H9 (cell line): Measurements from ENCODE around the gene GCNA. TPM values are rescaled to one million over a fixed set of nuclear protein-coding genes. Genes with fewer than 3 reads are reported as not detected.

Source experiments
- DNase-seq: peaks from one replicate; pipeline ENCODE4 v3.0.0-alpha.2; 2017
- H2AFZ ChIP-seq: one replicate; pipeline ENCODE4 v1.6.1; 2013; ENCODE audit warnings: mild to moderate bottlenecking, low read length, control low read depth, moderate library complexity
- H2AK5ac ChIP-seq: 2 replicates; pipeline ENCODE4 v1.6.1; 2013; ENCODE audit warnings: low read length, control low read depth, mixed read lengths; ENCODE audit not compliant: insufficient read length
- H2BK120ac ChIP-seq: one replicate; pipeline ENCODE4 v1.6.1; 2013; ENCODE audit warnings: low read depth, mild to moderate bottlenecking, low read length, control low read depth, inconsistent platforms; ENCODE audit not compliant: poor library complexity, severe bottlenecking
- H2BK12ac ChIP-seq: 2 replicates; pipeline ENCODE4 v1.6.1; 2013; ENCODE audit warnings: low read length, control low read depth, mixed read lengths, low read depth; ENCODE audit not compliant: insufficient read length
- H2BK15ac ChIP-seq: 2 replicates; pipeline ENCODE4 v1.6.1; 2013; ENCODE audit warnings: low read depth, low read length, control low read depth
- H2BK20ac ChIP-seq: one replicate; pipeline ENCODE4 v1.6.1; 2013; ENCODE audit warnings: low read depth, mild to moderate bottlenecking, low read length, control low read depth, inconsistent platforms; ENCODE audit not compliant: poor library complexity, severe bottlenecking
- H2BK5ac ChIP-seq: 2 replicates; pipeline ENCODE4 v1.6.1; 2013; ENCODE audit warnings: low read length, control low read depth, mixed read lengths; ENCODE audit not compliant: insufficient read length
- H3K14ac ChIP-seq: 2 replicates; pipeline ENCODE4 v1.6.1; 2013; ENCODE audit warnings: low read length, control low read depth; ENCODE audit not compliant: insufficient read depth
- H3K18ac ChIP-seq: 2 replicates; pipeline ENCODE4 v1.6.1; 2013; ENCODE audit warnings: low read depth, mild to moderate bottlenecking, mixed read lengths, low read length, control low read depth; ENCODE audit not compliant: insufficient read length
- H3K23ac ChIP-seq: 2 replicates; pipeline ENCODE4 v1.6.1; 2013; ENCODE audit warnings: low read length, control low read depth, mixed read lengths, low read depth; ENCODE audit not compliant: insufficient read length
- H3K23me2 ChIP-seq: 2 replicates; pipeline ENCODE4 v1.6.1; 2013; ENCODE audit warnings: low read depth, mild to moderate bottlenecking, mixed read lengths, low read length, control low read depth; ENCODE audit not compliant: insufficient read length, poor library complexity, severe bottlenecking
- H3K27ac ChIP-seq: 2 replicates; pipeline ENCODE4 v1.5.1; 2013; ENCODE audit warnings: low read length, control low read depth, mixed read lengths, low read depth; ENCODE audit not compliant: insufficient read length
- H3K27me3 ChIP-seq: 2 replicates; pipeline ENCODE4 v1.6.1; 2013; ENCODE audit warnings: low read length, control low read depth, inconsistent platforms; ENCODE audit not compliant: insufficient read depth
- H3K4ac ChIP-seq: 2 replicates; pipeline ENCODE4 v1.6.1; 2013; ENCODE audit warnings: low read depth, mild to moderate bottlenecking, control low read depth, inconsistent platforms, low read length, moderate library complexity
- H3K4me1 ChIP-seq: 2 replicates; pipeline ENCODE4 v1.6.1; 2013; ENCODE audit warnings: low read length, control low read depth, inconsistent platforms; ENCODE audit not compliant: insufficient read depth
- H3K4me2 ChIP-seq: 2 replicates; pipeline ENCODE4 v1.6.1; 2013; ENCODE audit warnings: low read length, control low read depth, mixed read lengths; ENCODE audit not compliant: insufficient read length, insufficient read depth
- H3K56ac ChIP-seq: 2 replicates; pipeline ENCODE4 v1.6.1; 2013; ENCODE audit warnings: low read depth, mild to moderate bottlenecking, mixed read lengths, low read length, control low read depth; ENCODE audit not compliant: insufficient read length
- H3K79me1 ChIP-seq: 2 replicates; pipeline ENCODE4 v1.6.1; 2013; ENCODE audit warnings: low read depth, mild to moderate bottlenecking, moderate library complexity, low read length, control low read depth, inconsistent platforms; ENCODE audit not compliant: insufficient read depth, poor library complexity, severe bottlenecking
- H3K79me2 ChIP-seq: 2 replicates; pipeline ENCODE4 v1.6.1; 2013; ENCODE audit warnings: low read length, control low read depth, inconsistent platforms; ENCODE audit not compliant: insufficient read depth
- H3K9ac ChIP-seq: 2 replicates; pipeline ENCODE4 v1.6.1; 2013; ENCODE audit warnings: low read length, control low read depth, mixed read lengths; ENCODE audit not compliant: insufficient read length; ENCODE audit errors: extremely low read depth
- H3K9me3 ChIP-seq: one replicate; pipeline ENCODE4 v1.6.1; 2013; ENCODE audit warnings: low read depth, low read length, inconsistent platforms; ENCODE audit not compliant: control insufficient read depth
- H3T11ph ChIP-seq: one replicate; pipeline ENCODE4 v1.6.1; 2013; ENCODE audit warnings: mild to moderate bottlenecking, low read length, control low read depth, inconsistent platforms
- H4K20me1 ChIP-seq: one replicate; pipeline ENCODE4 v1.6.1; 2013; ENCODE audit not compliant: control insufficient read depth, insufficient read length, insufficient read depth
- H4K5ac ChIP-seq: 2 replicates; pipeline ENCODE4 v1.6.1; 2013; ENCODE audit warnings: low read depth, mild to moderate bottlenecking, mixed read lengths, low read length, control low read depth; ENCODE audit not compliant: insufficient read length
- H4K8ac ChIP-seq: replicated peaks from 2 replicates; pipeline ENCODE4 v1.6.1; 2013; ENCODE audit warnings: low read length, control low read depth, mixed read lengths, low read depth; ENCODE audit not compliant: insufficient read length
- H4K91ac ChIP-seq: 2 replicates; pipeline ENCODE4 v1.6.1; 2013; ENCODE audit warnings: low read depth, mild to moderate bottlenecking, moderate library complexity, mixed read lengths, low read length, control low read depth; ENCODE audit not compliant: insufficient read length
- H3K27ac Mint-ChIP-seq, 3 experiments: 2 replicates in 2 of 3; 3 replicates in 1 of 3; pipeline ENCODE4 v1.8.0; 2020 to 2021; ENCODE audit warnings: mixed read lengths in 3 of 3, mild to moderate bottlenecking in 1 of 3, moderate library complexity in 1 of 3
- H3K27me3 Mint-ChIP-seq: 2 replicates; pipeline ENCODE4 v1.8.0; 2021; ENCODE audit warnings: low read depth, mild to moderate bottlenecking, moderate library complexity, mixed read lengths
- H3K36me3 Mint-ChIP-seq, 3 experiments: 2 replicates in 2 of 3; 3 replicates in 1 of 3; pipeline ENCODE4 v1.8.0; 2020 to 2021; ENCODE audit warnings: low read depth in 3 of 3, mixed read lengths in 3 of 3; ENCODE audit not compliant: insufficient read depth in 1 of 3
- H3K4me1 Mint-ChIP-seq, 2 experiments: 2 replicates each; pipeline ENCODE4 v1.8.0; 2020; ENCODE audit warnings: mixed read lengths in 2 of 2
- H3K4me3 Mint-ChIP-seq, 2 experiments: 2 replicates in 1 of 2; 3 replicates in 1 of 2; pipeline ENCODE4 v1.8.0; 2020 to 2021; ENCODE audit warnings: mild to moderate bottlenecking in 2 of 2, mixed read lengths in 2 of 2, moderate library complexity in 1 of 2
- H3K9me3 Mint-ChIP-seq, 2 experiments: 2 replicates in 1 of 2; 3 replicates in 1 of 2; pipeline ENCODE4 v1.8.0; 2020; ENCODE audit warnings: mild to moderate bottlenecking in 2 of 2, mixed read lengths in 2 of 2, moderate library complexity in 1 of 2
- WGBS: extraction: QIAGEN DNeasy Blood & Tissue Kit; methylation state at CpG from one replicate; pipeline ENCODE4 v1.1.7; 2013; ENCODE audit warnings: missing lambda C conversion rate, low lambda C conversion rate, mixed read lengths; ENCODE audit not compliant: insufficient read length; ENCODE audit errors: extremely low coverage; 5-methylcytosine and 5-hydroxymethylcytosine counted together
- total RNA-seq: library from RNA; stranded (reverse); gene quantifications from 2 replicates; pipeline ENCODE4 v1.2.1, GENCODE V29; 2021
- TF ChIP-seq, protein P1 (sequence below): fragments of 200-600 bp; sonication (generic); conservative IDR thresholded peaks from 3 replicates; pipeline ENCODE4 v1.8.0; 2021; ENCODE audit warnings: antibody characterized with exemption, mild to moderate bottlenecking

Gene GCNA
- total RNA-seq, 1 experiment from 2014 or later: 0.96 TPM

DNA sequence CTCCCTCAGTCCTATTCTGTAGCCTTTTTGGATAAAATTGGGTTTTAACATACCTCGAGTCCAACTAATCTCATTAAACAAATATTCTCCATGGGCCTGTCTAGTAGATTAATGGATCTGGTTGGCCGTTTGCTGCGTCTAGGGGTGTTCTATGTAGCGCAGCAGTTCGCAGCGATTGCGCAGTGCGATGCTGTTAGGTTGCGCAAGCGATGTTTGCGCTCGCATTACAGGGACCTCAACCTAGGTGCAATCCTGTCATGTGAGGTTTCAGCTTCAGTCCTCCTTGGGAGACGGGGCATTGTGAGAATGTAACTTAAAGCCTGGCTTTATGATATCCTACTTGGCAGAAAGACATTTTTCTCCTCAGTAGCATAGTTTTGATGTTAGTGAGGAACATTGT is 31.4 kb upstream of the GCNA start:
- Histone ChIP-seq H4K8ac (no peak overlapping the region), H3K23ac (no peak overlapping the region), H2AK5ac (no peak overlapping the region), H3K27ac (no peak overlapping the region), H3K9me3 (peaks cover 24% of the 10 kb centered on the region), H3K4me1 (no peaks in the 10 kb centered on the region), H4K91ac (no peak overlapping the region), H2BK120ac (no peak overlapping the region), H3K9ac (no peak overlapping the region), H3K23me2 (no peaks in the 10 kb centered on the region), H3K4me2 (no peak overlapping the region), H3K27me3 (no peaks in the 10 kb centered on the region), H3K4ac (no peak overlapping the region), H2AFZ (no peak overlapping the region), H2BK20ac (no peak overlapping the region), H2BK5ac (no peak overlapping the region), H2BK15ac (no peak overlapping the region), H3K79me2 (peaks cover 12% of the 10 kb centered on the region; the same call in 1 of the 2 replicates), H3T11ph (no peak overlapping the region), H4K20me1 (no peaks in the 10 kb centered on the region), H2BK12ac (no peak overlapping the region), H3K56ac (no peak overlapping the region), H3K18ac (no peak overlapping the region), H3K14ac (no peak overlapping the region), H4K5ac (no peak overlapping the region), H3K79me1 (no peaks in the 10 kb centered on the region)
- peaks cover 29 to 68% (median 61%) of the 10 kb centered on the region in 3 experiments for H3K36me3 Mint-ChIP-seq
- TF ChIP-seq, protein P1, sequence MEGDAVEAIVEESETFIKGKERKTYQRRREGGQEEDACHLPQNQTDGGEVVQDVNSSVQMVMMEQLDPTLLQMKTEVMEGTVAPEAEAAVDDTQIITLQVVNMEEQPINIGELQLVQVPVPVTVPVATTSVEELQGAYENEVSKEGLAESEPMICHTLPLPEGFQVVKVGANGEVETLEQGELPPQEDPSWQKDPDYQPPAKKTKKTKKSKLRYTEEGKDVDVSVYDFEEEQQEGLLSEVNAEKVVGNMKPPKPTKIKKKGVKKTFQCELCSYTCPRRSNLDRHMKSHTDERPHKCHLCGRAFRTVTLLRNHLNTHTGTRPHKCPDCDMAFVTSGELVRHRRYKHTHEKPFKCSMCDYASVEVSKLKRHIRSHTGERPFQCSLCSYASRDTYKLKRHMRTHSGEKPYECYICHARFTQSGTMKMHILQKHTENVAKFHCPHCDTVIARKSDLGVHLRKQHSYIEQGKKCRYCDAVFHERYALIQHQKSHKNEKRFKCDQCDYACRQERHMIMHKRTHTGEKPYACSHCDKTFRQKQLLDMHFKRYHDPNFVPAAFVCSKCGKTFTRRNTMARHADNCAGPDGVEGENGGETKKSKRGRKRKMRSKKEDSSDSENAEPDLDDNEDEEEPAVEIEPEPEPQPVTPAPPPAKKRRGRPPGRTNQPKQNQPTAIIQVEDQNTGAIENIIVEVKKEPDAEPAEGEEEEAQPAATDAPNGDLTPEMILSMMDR: no peak
- peaks cover 53 to 54% of the 10 kb centered on the region in 2 experiments for H3K9me3 Mint-ChIP-seq
- no peak overlapping the region for H3K4me3 Mint-ChIP-seq
- no CpG with 5 or more reads among the region's 13 CpGs for WGBS
- DNase-seq: no peak
- peaks cover 2 to 3% of the 10 kb centered on the region in 2 experiments; a peak in 1 of 4 replicates for H3K4me1 Mint-ChIP-seq
- no peak overlapping the region for H3K27ac Mint-ChIP-seq
- H3K27me3 Mint-ChIP-seq: no peaks in the 10 kb centered on the region
